HUES6 (cell line): Measurements from ENCODE around the gene KRT85.
"Not testable (repeated sequence)": the region's sequence is repeated elsewhere in the genome, so short reads cannot be mapped to it uniquely, and the experiment has no call there.

Experiments
- H3K27ac ChIP-seq: 2 replicates; pipeline ENCODE4 v1.7.0; 2013; ENCODE audit warnings: low read depth, mild to moderate bottlenecking, low read length, inconsistent platforms
- H3K27me3 ChIP-seq: 2 replicates; pipeline ENCODE4 v1.6.1; 2013; ENCODE audit warnings: low read length; ENCODE audit not compliant: control insufficient read depth, insufficient read depth
- H3K36me3 ChIP-seq: 2 replicates; pipeline ENCODE4 v1.6.1; 2013; ENCODE audit warnings: low read length; ENCODE audit not compliant: control insufficient read depth, insufficient read depth
- H3K4me1 ChIP-seq: 2 replicates; pipeline ENCODE4 v1.6.1; 2013; ENCODE audit warnings: low read length; ENCODE audit not compliant: control insufficient read depth, insufficient read depth
- H3K4me3 ChIP-seq: 2 replicates; pipeline ENCODE4 v1.5.1; 2013; ENCODE audit warnings: low read depth, low read length
- H3K9ac ChIP-seq: one replicate; pipeline ENCODE4 v1.6.1; 2013; ENCODE audit warnings: mild to moderate bottlenecking, low read length
- H3K9me3 ChIP-seq: 2 replicates; pipeline ENCODE4 v1.6.1; 2013; ENCODE audit warnings: low read depth, low read length; ENCODE audit not compliant: control insufficient read depth, insufficient read depth

Gene KRT85

DNA sequence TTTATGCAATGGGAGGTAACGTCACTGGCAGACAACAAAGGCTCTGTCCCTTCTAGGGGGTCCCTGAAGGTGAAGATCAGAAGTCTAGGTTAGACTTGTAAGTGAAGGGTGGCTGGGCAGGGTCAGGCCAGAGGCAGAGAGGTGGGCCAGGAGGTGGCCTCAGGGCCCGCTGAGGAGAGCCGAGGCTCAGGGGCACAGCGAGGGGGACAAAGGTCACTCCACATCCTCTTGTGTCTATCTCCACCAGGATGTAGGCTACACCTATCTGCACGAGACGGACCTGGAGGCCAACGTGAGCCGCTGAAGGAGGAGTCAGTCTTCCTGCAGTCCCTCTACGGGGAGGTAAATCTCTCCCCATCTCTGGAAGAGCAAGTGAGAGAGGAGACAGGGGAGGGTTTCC lies 20.3 kb downstream of the KRT85 start:
- no peak overlapping the region for H3K27ac ChIP-seq
- no peaks in the 10 kb centered on the region for H3K27me3 ChIP-seq
- H3K4me3 ChIP-seq = no peak overlapping the region
- H3K4me1 ChIP-seq = no peaks in the 10 kb centered on the region
- H3K9me3 ChIP-seq = peaks cover 8% of the 10 kb centered on the region
- H3K9ac ChIP-seq = no peak overlapping the region
- no peaks in the 10 kb centered on the region for H3K36me3 ChIP-seq

DNA sequence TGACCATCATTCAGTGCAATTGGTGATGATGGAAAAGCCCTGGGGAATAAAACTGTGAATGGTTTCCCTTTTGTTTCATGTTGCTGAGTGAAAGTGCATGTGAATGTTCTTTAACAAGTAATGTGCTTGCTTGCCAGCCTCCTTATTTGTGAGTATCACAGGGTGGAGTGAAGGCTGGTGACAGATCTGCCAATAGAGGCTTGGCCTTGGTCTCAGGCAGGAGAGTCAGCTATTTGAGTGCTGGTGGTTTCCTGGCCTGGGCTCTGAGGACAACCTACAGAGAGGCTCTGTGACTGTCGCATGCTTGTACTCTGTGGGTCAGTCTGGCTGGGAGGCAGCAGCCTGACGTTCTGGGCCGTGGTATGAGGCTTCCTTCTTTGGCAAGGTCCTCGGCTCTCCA lies 20.7 kb downstream of the KRT85 start:
- H3K27ac ChIP-seq = no peak overlapping the region
- no peak overlapping the region for H3K4me3 ChIP-seq
- H3K9ac ChIP-seq = no peak overlapping the region
- H3K36me3 ChIP-seq = no peaks in the 10 kb centered on the region
- no peaks in the 10 kb centered on the region for H3K27me3 ChIP-seq
- H3K9me3 ChIP-seq = peaks cover 8% of the 10 kb centered on the region
- no peaks in the 10 kb centered on the region for H3K4me1 ChIP-seq

DNA sequence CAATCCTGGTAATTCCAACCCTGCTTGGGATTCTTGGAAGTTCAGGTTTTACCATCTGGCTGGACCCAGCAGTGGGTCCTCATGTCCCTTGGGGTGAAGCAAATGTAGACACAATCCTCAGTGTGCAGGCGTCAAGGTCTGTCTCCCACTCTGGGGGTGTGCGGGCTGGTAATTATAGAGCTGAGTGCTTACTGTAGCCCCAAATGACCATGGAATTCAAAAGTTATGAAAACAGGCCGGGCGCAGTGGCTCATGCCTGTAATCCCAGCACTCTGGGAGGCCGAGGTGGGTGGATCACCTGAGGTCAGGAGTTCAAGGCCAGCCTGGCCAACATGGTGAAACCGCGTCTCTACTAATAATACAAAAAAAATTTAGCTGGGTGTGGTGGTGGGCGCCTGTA lies 22.2 kb downstream of the KRT85 start:
- not testable (repeated sequence) for H3K27ac ChIP-seq, H3K9ac ChIP-seq, H3K4me1 ChIP-seq, H3K9me3 ChIP-seq, H3K36me3 ChIP-seq, H3K27me3 ChIP-seq, H3K4me3 ChIP-seq

- Histone ChIP-seq H3K36me3 (no peaks in the 10 kb centered on the region), H3K9ac (no peak overlapping the region), H3K9me3 (peaks cover 8% of the 10 kb centered on the region), H3K4me3 (no peak overlapping the region), H3K27me3 (no peaks in the 10 kb centered on the region), H3K27ac (no peak overlapping the region), H3K4me1 (no peaks in the 10 kb centered on the region)
Observed at GRCh38 chr12:52344111-52344510, 23.2 kb downstream of the KRT85 start.

- no peaks in the 10 kb centered on the region for H3K27me3 ChIP-seq
- H3K9me3 ChIP-seq = peaks cover 8% of the 10 kb centered on the region
- H3K36me3 ChIP-seq = no peaks in the 10 kb centered on the region
- H3K9ac ChIP-seq = no peak overlapping the region
- H3K27ac ChIP-seq = no peak overlapping the region
- no peaks in the 10 kb centered on the region for H3K4me1 ChIP-seq
- no peak overlapping the region for H3K4me3 ChIP-seq
Observed at GRCh38 chr12:52343550-52343949, 23.7 kb downstream of the KRT85 start.

GRCh38 chr12:52342781-52343490 lies 24.3 kb downstream of the KRT85 start:
- H3K9ac ChIP-seq = no peak overlapping the region

GRCh38 chr12:52341066-52341580 lies 26.2 kb downstream of the KRT85 start:
- Histone ChIP-seq H3K4me3 (no peak overlapping the region), H3K27ac (no peak overlapping the region), H3K9me3 (peaks cover 8% of the 10 kb centered on the region), H3K4me1 (no peaks in the 10 kb centered on the region), H3K36me3 (no peaks in the 10 kb centered on the region), H3K27me3 (no peaks in the 10 kb centered on the region), H3K9ac (no peak overlapping the region)

More at GRCh38 chr12:52342781-52343490, 24.3 kb downstream of the KRT85 start:
- Histone ChIP-seq H3K27ac (no peak overlapping the region), H3K4me3 (no peak overlapping the region), H3K27me3 (no peaks in the 10 kb centered on the region), H3K36me3 (no peaks in the 10 kb centered on the region), H3K9me3 (peaks cover 8% of the 10 kb centered on the region), H3K4me1 (no peaks in the 10 kb centered on the region)

DNA sequence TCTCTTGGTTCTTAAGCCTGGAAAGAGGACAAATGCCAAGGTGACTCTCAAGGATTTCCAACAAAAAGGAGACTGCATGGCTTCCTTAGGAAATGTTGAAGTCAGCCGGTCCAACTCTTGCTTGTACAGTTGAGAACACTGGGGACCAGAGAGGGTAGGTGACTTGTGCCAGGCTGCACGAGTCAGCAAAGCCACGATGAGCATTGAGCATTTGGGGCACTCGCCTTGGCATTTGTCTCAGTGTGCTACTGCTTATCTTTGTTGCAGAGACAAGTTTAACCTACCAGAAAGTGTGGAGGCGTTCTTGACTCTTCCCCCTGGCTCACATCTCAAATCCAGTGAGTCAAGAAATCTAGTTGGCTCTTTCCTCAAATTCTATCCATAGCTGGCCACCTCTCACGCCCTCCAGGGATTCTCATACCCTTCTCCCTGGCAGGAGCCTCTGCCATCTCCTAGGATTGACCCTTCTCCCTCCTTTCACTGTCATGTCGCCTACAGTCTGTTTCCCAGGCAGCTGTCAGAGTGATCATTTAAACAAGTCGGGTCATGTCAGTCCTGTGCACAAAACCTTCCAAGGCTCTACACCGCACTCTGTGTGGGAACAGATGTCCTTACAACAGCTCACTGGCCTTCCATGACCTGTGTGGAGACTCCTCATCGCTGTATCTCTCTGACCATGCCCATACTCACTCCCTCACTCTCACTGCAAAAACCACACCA lies 28.9 kb downstream of the KRT85 start:
- no peak overlapping the region for H3K9ac ChIP-seq
- no peak overlapping the region for H3K4me3 ChIP-seq
- H3K9me3 ChIP-seq = peaks cover 5% of the 10 kb centered on the region; the same call in 1 of the 2 replicates
- no peaks in the 10 kb centered on the region for H3K4me1 ChIP-seq
- H3K27ac ChIP-seq = no peak overlapping the region
- no peaks in the 10 kb centered on the region for H3K27me3 ChIP-seq
- no peaks in the 10 kb centered on the region for H3K36me3 ChIP-seq

DNA sequence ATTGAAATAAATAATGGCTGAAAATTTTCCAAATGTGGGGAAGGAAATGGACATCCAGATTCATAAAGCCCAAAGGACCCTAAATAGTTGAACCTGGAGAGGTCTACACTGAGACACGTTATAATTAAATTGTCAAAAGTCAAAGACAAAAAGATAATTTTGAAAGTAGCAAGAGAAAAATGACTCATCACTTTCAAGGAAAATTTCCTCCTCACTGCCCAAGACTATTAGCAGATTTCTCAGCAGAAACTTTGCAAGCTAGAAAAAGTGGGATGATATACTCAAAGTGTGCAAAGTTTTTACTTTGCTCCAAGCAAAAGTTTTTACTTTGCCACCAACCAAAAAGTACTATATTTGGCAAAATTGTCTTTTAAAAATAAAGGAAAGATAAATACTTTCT lies 30.2 kb downstream of the KRT85 start:
- no peaks in the 10 kb centered on the region for H3K9me3 ChIP-seq
- H3K27me3 ChIP-seq = no peaks in the 10 kb centered on the region
- no peak overlapping the region for H3K27ac ChIP-seq
- H3K9ac ChIP-seq = no peak overlapping the region
- no peaks in the 10 kb centered on the region for H3K4me1 ChIP-seq
- H3K36me3 ChIP-seq = no peaks in the 10 kb centered on the region
- no peak overlapping the region for H3K4me3 ChIP-seq

DNA sequence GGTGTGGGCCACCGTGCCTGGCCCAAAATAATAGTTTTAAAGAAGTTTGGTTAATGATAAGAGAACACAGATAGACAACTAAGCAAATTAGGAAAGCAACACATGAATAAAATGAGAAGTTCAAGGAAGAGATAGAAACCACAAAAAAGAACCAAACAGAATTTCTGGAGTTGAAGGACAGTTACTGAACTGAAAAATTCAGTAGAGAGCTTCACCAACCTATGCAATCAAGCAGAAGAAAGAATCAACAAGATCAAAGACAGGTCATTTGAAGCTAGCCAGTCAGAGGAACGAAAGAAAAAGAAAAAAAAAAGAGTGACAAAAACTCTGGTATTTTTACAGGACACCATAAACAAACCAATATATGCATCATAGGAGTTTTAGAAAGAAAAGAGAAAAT lies 30.6 kb downstream of the KRT85 start:
- H3K9ac ChIP-seq = no peak overlapping the region
- no peak overlapping the region for H3K4me3 ChIP-seq
- H3K9me3 ChIP-seq = no peaks in the 10 kb centered on the region
- no peaks in the 10 kb centered on the region for H3K4me1 ChIP-seq
- H3K27me3 ChIP-seq = no peaks in the 10 kb centered on the region
- H3K27ac ChIP-seq = no peak overlapping the region
- H3K36me3 ChIP-seq = no peaks in the 10 kb centered on the region

GRCh38 chr12:52335598-52336262 lies 31.6 kb downstream of the KRT85 start:
- H3K36me3 ChIP-seq = no peaks in the 10 kb centered on the region
- no peaks in the 10 kb centered on the region for H3K27me3 ChIP-seq
- H3K9ac ChIP-seq = no peak overlapping the region
- no peak overlapping the region for H3K4me3 ChIP-seq
- H3K27ac ChIP-seq = no peak overlapping the region
- no peaks in the 10 kb centered on the region for H3K4me1 ChIP-seq
- no peaks in the 10 kb centered on the region for H3K9me3 ChIP-seq
